Skeletal muscle satellite cell (primary cell): ENCODE results near the gene AVEN.

Experiments
- H3K27me3 ChIP-seq: 2 replicates; pipeline ENCODE4 v1.7.0; 2013; ENCODE audit warnings: low read length; ENCODE audit not compliant: control insufficient read depth, insufficient read depth
- H3K36me3 ChIP-seq: 2 replicates; pipeline ENCODE4 v1.7.0; 2013; ENCODE audit warnings: mild to moderate bottlenecking, control low read depth, low read length; ENCODE audit not compliant: insufficient read depth
- H3K4me1 ChIP-seq: 2 replicates; pipeline ENCODE4 v1.7.0; 2013; ENCODE audit warnings: low read length; ENCODE audit not compliant: control insufficient read depth, insufficient read depth
- H3K4me2 ChIP-seq: 2 replicates; pipeline ENCODE4 v1.7.0; 2013; ENCODE audit warnings: mild to moderate bottlenecking, low read length
- H3K4me3 ChIP-seq: 2 replicates; pipeline ENCODE4 v1.7.0; 2013; ENCODE audit warnings: low read length
- H3K9ac ChIP-seq: 2 replicates; pipeline ENCODE4 v1.7.0; 2013; ENCODE audit warnings: mild to moderate bottlenecking, low read depth, low read length, moderate library complexity
- H3K9me3 ChIP-seq: replicated peaks from 2 replicates; pipeline ENCODE4 v1.7.0; 2013; ENCODE audit warnings: mild to moderate bottlenecking, control low read depth, low read length

Gene AVEN

DNA sequence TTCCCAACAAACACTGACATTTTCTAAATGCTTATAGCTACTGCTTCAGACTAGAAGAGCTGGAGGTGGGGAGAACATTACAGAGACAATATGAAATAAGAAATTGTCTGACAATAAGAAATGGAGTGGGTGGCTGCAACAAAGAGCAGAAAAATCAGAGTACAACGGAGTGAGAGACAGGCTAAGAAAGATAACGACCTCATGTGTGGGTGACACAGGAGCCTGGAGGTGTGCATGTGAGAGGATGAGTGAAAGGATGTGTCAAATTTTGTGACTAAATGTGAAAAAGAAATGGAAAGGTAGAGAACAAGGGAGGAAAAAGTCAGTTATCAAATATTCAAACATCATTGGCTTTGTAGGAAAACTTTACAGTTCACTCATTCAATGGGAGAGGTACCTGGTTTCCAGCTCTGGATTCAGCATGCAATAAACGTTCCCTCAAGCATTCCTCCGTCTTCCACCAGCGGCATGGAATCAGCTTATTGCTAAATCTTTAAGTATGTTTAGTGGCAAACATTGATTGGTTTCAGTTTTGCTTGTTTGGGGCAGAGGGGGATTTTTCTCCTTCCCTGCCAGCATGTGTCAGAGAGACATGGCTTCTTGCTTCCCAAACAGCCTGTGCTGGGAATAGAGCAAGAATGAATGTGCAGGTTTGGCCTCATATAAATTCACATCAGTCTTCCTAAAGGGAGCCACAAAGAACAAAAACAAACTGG, 174.5 kb downstream of the AVEN start:
- Histone ChIP-seq H3K4me2 (no peak overlapping the region), H3K4me1 (peaks cover 12% of the 10 kb centered on the region), H3K9me3 (no peaks in the 10 kb centered on the region), H3K9ac (no peak overlapping the region), H3K27me3 (no peaks in the 10 kb centered on the region), H3K4me3 (no peak overlapping the region), H3K36me3 (peaks cover 3% of the 10 kb centered on the region)

- Histone ChIP-seq H3K4me1 (peaks cover 12% of the 10 kb centered on the region), H3K4me2 (peak overlapping the region; percentile 6), H3K36me3 (peaks cover 8% of the 10 kb centered on the region), H3K27me3 (no peaks in the 10 kb centered on the region), H3K9ac (no peak overlapping the region), H3K4me3 (no peak overlapping the region), H3K9me3 (no peaks in the 10 kb centered on the region)
Observed at GRCh38 chr15:33860754-33861153, 178.2 kb downstream of the AVEN start.

GRCh38 chr15:33859992-33860545, 178.9 kb downstream of the AVEN start:
- Histone ChIP-seq H3K36me3 (peaks cover 8% of the 10 kb centered on the region), H3K9me3 (no peaks in the 10 kb centered on the region), H3K4me2 (no peak overlapping the region), H3K4me3 (no peak overlapping the region), H3K4me1 (peaks cover 12% of the 10 kb centered on the region), H3K9ac (no peak overlapping the region), H3K27me3 (no peaks in the 10 kb centered on the region)

- Histone ChIP-seq H3K4me1 (peaks cover 12% of the 10 kb centered on the region), H3K4me3 (no peak overlapping the region), H3K9ac (no peak overlapping the region), H3K9me3 (no peaks in the 10 kb centered on the region), H3K27me3 (no peaks in the 10 kb centered on the region), H3K4me2 (no peak overlapping the region), H3K36me3 (peaks cover 8% of the 10 kb centered on the region)
Observed at GRCh38 chr15:33858836-33859235, 180.2 kb downstream of the AVEN start.

- Histone ChIP-seq H3K4me3 (no peak overlapping the region), H3K4me2 (no peak overlapping the region), H3K9me3 (no peaks in the 10 kb centered on the region), H3K27me3 (no peaks in the 10 kb centered on the region), H3K9ac (no peak overlapping the region), H3K36me3 (peaks cover 8% of the 10 kb centered on the region), H3K4me1 (peaks cover 12% of the 10 kb centered on the region)
Observed at GRCh38 chr15:33857726-33858125, 181.3 kb downstream of the AVEN start.

- H3K9me3 ChIP-seq = no peaks in the 10 kb centered on the region
- no peaks in the 10 kb centered on the region for H3K4me1 ChIP-seq
- H3K4me3 ChIP-seq = no peak overlapping the region
- no peak overlapping the region for H3K9ac ChIP-seq
- H3K36me3 ChIP-seq = no peaks in the 10 kb centered on the region
- no peak overlapping the region for H3K4me2 ChIP-seq
- no peaks in the 10 kb centered on the region for H3K27me3 ChIP-seq
Observed at GRCh38 chr15:33852570-33852969, 186.4 kb downstream of the AVEN start.

DNA sequence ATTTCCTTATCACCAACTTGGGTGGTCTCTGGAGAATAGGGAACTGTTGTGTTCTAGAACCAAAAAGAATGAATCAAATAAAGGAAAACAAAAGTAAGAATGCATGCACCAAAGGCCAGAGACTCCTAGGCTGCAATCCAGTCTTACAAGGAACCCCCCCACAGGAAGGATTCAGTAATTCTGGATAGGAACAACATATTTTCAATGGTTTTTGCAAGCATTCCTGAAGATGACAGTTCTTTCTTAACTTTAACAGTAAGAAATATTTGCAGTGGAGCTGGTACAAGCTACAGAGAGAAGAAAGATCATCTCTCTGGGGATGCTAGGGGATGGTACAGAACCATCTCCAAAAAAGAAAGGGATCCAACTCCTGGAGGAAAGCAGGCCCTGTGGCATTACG, 186.9 kb downstream of the AVEN start:
- H3K9me3 ChIP-seq = no peaks in the 10 kb centered on the region
- H3K4me1 ChIP-seq = no peaks in the 10 kb centered on the region
- H3K9ac ChIP-seq = no peak overlapping the region
- H3K4me3 ChIP-seq = no peak overlapping the region
- H3K27me3 ChIP-seq = no peaks in the 10 kb centered on the region
- H3K4me2 ChIP-seq = no peak overlapping the region
- H3K36me3 ChIP-seq = no peaks in the 10 kb centered on the region

DNA sequence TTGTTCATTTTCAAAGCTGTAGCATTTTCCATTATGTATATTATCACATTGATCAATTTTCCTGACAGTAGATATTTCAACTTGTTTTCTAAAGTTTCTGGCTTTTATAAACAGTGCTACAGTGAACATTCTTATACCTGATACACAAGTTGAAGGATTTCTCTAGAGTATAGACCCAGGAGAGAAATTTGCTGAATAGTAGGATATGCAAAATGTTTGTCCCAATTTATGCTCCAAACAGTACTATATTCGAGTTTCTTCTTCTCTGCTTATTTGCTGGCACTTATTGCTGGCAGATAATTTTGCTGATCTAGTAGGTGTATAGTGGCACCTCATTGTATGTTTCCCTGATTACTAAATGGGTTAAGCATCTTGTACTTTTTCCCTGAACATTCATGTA, 187.9 kb downstream of the AVEN start:
- no peaks in the 10 kb centered on the region for H3K9me3 ChIP-seq
- no peaks in the 10 kb centered on the region for H3K36me3 ChIP-seq
- no peaks in the 10 kb centered on the region for H3K27me3 ChIP-seq
- H3K4me1 ChIP-seq = no peaks in the 10 kb centered on the region
- H3K9ac ChIP-seq = no peak overlapping the region
- H3K4me2 ChIP-seq = no peak overlapping the region
- H3K4me3 ChIP-seq = no peak overlapping the region

DNA sequence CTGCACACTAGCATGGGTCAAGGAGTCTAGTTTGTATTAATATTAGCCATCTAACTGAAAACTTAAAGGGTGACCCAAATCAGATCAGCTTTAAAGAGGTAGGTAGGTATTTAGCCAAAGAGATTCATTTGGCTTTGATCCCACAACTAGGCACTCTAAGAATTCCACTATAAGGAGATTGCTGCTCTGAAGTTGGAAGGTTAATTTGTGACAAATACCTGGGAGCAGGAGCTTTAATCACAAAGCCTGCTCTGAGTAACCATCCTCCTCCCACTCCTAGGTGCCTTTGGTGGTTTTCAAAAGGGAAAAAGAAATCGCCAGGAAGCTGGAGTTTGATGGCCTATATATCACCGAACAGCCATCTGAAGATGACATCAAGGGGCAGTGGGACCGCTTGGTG, 191.0 kb downstream of the AVEN start:
- Histone ChIP-seq H3K4me2 (no peak overlapping the region), H3K27me3 (no peaks in the 10 kb centered on the region), H3K36me3 (no peaks in the 10 kb centered on the region), H3K4me3 (no peak overlapping the region), H3K9ac (no peak overlapping the region), H3K4me1 (no peaks in the 10 kb centered on the region), H3K9me3 (no peaks in the 10 kb centered on the region)

DNA sequence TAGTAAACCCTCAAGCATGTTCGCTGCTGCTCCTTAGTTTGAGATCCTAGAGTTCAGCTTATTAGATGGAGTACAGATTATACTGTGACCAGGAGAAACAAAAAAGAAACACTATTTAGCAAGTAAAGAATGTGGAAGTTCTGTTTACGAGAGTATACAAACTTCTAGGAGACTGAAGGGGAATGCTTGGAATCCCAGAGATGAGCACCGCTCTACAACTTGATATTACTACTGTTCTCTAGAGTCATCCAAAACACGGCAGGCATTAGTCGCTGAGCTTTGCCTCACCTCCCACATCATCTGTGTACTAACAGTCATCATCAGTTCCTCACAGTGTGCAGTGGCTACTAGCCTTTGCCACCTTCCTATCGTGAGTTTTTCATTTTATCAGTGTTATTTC, 192.1 kb downstream of the AVEN start:
- Histone ChIP-seq H3K4me1 (no peaks in the 10 kb centered on the region), H3K4me3 (no peak overlapping the region), H3K4me2 (no peak overlapping the region), H3K27me3 (no peaks in the 10 kb centered on the region), H3K9me3 (no peaks in the 10 kb centered on the region), H3K9ac (no peak overlapping the region), H3K36me3 (no peaks in the 10 kb centered on the region)

DNA sequence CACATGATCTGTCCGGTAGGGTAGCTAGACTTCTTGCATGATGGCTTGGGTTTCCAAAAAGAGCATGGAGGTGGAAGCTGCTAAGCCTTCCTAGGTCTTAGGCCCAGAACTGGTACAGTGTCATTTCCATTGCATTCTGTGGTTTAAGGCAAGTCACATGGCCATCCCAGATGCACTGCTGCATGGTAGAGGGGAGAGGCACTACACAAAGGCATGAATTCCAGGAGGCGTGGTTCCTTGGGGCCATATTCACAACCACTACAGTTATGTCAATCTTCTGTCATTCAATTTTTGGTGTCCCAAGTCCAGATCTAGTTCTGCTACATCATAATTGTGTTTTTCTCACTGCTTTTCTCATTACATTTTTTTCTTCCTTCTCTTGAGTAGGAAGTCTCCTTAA, 192.9 kb downstream of the AVEN start:
- no peak overlapping the region for H3K4me3 ChIP-seq
- no peaks in the 10 kb centered on the region for H3K4me1 ChIP-seq
- no peaks in the 10 kb centered on the region for H3K9me3 ChIP-seq
- H3K27me3 ChIP-seq = no peaks in the 10 kb centered on the region
- H3K9ac ChIP-seq = no peak overlapping the region
- no peaks in the 10 kb centered on the region for H3K36me3 ChIP-seq
- no peak overlapping the region for H3K4me2 ChIP-seq

DNA sequence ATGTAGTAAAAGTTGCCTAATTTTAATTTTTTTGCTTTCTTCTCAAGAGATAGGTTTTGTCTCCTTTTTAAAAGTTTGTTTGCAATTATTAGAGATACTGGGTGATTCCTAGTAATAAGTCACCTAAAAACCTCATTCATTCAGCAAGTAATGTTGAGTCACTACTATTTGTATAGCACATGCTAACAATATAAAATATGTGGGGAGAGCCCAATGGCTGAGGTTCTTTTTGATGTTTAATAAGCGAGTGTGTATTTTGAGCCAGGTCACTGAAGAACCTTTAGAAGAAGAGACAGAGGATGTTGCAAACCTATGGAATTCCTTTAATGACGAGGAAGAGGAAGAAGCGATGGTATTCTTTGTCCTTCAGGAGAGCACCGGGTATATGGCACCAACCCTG, 194.4 kb downstream of the AVEN start:
- Histone ChIP-seq H3K9me3 (no peaks in the 10 kb centered on the region), H3K4me3 (no peak overlapping the region), H3K4me1 (no peaks in the 10 kb centered on the region), H3K36me3 (no peaks in the 10 kb centered on the region), H3K4me2 (no peak overlapping the region), H3K9ac (no peak overlapping the region), H3K27me3 (no peaks in the 10 kb centered on the region)
